GM23248 (cell line): Measurements from ENCODE around the gene JMJD7. TPM values are rescaled to one million over a fixed set of nuclear protein-coding genes. Genes with fewer than 3 reads are reported as not detected.

Experiments
- DNase-seq: peaks from one replicate; pipeline ENCODE4 v3.0.0-alpha.2; 2015
- H2AFZ ChIP-seq: fragments of 200-600 bp; sonication (generic); 2 replicates; pipeline ENCODE4 v1.6.1; 2016; ENCODE audit warnings: antibody characterized with exemption
- H3F3A ChIP-seq: fragments of 200-600 bp; sonication (generic); 2 replicates; pipeline ENCODE4 v1.6.1; 2016; ENCODE audit warnings: mild to moderate bottlenecking, antibody characterized with exemption, mixed run types; ENCODE audit not compliant: insufficient read depth
- H3K27ac ChIP-seq: fragments of 200-600 bp; sonication (generic); 2 replicates; pipeline ENCODE4 v1.5.1; 2016; ENCODE audit warnings: mild to moderate bottlenecking
- H3K27me3 ChIP-seq: fragments of 200-600 bp; sonication (generic); replicated peaks from 2 replicates; pipeline ENCODE4 v1.6.1; 2016; ENCODE audit warnings: mild to moderate bottlenecking; ENCODE audit not compliant: insufficient read depth
- H3K36me3 ChIP-seq: fragments of 200-600 bp; sonication (generic); 2 replicates; pipeline ENCODE4 v1.6.1; 2016; ENCODE audit warnings: low read depth, mild to moderate bottlenecking
- H3K4me1 ChIP-seq: fragments of 200-600 bp; sonication (generic); 2 replicates; pipeline ENCODE4 v1.6.1; 2016; ENCODE audit warnings: mild to moderate bottlenecking; ENCODE audit not compliant: insufficient read depth
- H3K4me2 ChIP-seq: fragments of 200-600 bp; sonication (generic); one replicate; pipeline ENCODE4 v1.6.1; 2016; ENCODE audit warnings: mild to moderate bottlenecking; ENCODE audit not compliant: unreplicated experiment
- H3K4me3 ChIP-seq: fragments of 200-600 bp; sonication (generic); 2 replicates; pipeline ENCODE4 v1.5.1; 2016; ENCODE audit warnings: mild to moderate bottlenecking
- H3K79me2 ChIP-seq: fragments of 200-600 bp; sonication (generic); 2 replicates; pipeline ENCODE4 v1.6.1; 2016; ENCODE audit warnings: mild to moderate bottlenecking; ENCODE audit not compliant: insufficient read depth
- H3K9ac ChIP-seq: fragments of 200-600 bp; sonication (generic); 2 replicates; pipeline ENCODE4 v1.6.1; 2016; ENCODE audit warnings: mild to moderate bottlenecking
- H3K9me2 ChIP-seq: fragments of 200-600 bp; sonication (generic); 2 replicates; pipeline ENCODE4 v1.6.1; 2016; ENCODE audit warnings: mixed run types, mild to moderate bottlenecking, moderate library complexity; ENCODE audit not compliant: insufficient read depth
- H3K9me3 ChIP-seq: fragments of 200-600 bp; sonication (generic); one replicate; pipeline ENCODE4 v1.6.1; 2017; ENCODE audit warnings: low read depth
- H4K20me1 ChIP-seq: fragments of 200-600 bp; sonication (generic); 2 replicates; pipeline ENCODE4 v1.6.0; 2016; ENCODE audit not compliant: insufficient read depth
- EZH2 ChIP-seq: fragments of 200-600 bp; sonication (generic); IDR thresholded peaks from 2 replicates; pipeline ENCODE4 v1.6.1; 2018; ENCODE audit warnings: antibody characterized with exemption, mild to moderate bottlenecking; ENCODE audit not compliant: insufficient read depth, poor library complexity, severe bottlenecking
- EZH2phosphoT487 ChIP-seq: fragments of 200-600 bp; sonication (generic); IDR thresholded peaks from 2 replicates; pipeline ENCODE4 v1.6.1; 2018; ENCODE audit warnings: antibody characterized with exemption, moderate library complexity, mild to moderate bottlenecking, low read depth; ENCODE audit not compliant: insufficient read depth
- WGBS, 2 experiments: methylation state at CpG; one replicate each; pipeline ENCODE4 v1.1.6; 2015 to 2017; ENCODE audit warnings: low lambda C conversion rate in 2 of 2, low coverage in 1 of 2; ENCODE audit errors: missing lambda C conversion rate in 2 of 2; 5-methylcytosine and 5-hydroxymethylcytosine counted together
- in situ Hi-C: fragments of 300-500 bp; cut with MboI; formaldehyde crosslinking; loops from 2 replicates; pipeline ENCODE4 v1.15.0; 2020
- polyA plus RNA-seq: library from polyadenylated mRNA; unstranded; fragments of >200 nt; fragmentation: Nextera tagmentation; extraction: Ambion mirVana; gene quantifications from 2 replicates; pipeline ENCODE4 v1.2.1, GENCODE V29; 2016
- total RNA-seq: library from RNA; depleted of rRNA; stranded (reverse); fragments of >200 nt; shearing (Covaris generic); gene quantifications from 2 replicates; pipeline ENCODE4 v1.2.3, GENCODE V29; 2014

The JMJD7 gene
- total and polyA plus RNA-seq, 2 experiments from 2014 or later, result 3.5 to 11.7 TPM

DNA sequence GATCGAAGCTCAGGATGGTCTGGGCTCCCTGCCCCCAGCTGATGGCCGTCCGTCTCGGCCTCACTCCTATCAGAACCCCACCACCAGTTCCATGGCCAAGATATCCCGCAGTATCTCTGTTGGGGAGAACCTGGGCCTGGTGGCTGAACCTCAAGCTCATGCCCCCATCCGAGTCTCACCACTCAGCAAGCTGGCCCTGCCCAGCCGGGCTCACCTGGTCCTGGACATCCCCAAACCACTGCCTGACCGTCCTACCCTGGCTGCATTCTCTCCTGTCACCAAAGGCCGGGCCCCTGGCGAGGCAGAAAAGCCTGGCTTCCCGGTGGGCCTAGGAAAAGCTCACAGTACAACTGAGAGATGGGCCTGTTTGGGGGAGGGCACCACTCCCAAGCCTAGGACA is 4.4 kb upstream of the JMJD7 start:
- Histone ChIP-seq H4K20me1 (no peaks in the 10 kb centered on the region), H3K4me1 (no peaks in the 10 kb centered on the region), H3F3A (no peaks in the 10 kb centered on the region), H2AFZ (no peak overlapping the region), H3K9ac (no peak overlapping the region), H3K36me3 (no peaks in the 10 kb centered on the region), H3K4me3 (no peak overlapping the region), H3K4me2 (no peak overlapping the region), H3K9me3 (no peaks in the 10 kb centered on the region), H3K79me2 (no peaks in the 10 kb centered on the region), H3K9me2 (no peaks in the 10 kb centered on the region), H3K27ac (no peak overlapping the region), H3K27me3 (no peaks in the 10 kb centered on the region)
- in situ Hi-C loops, result loop anchor here (5.0 kb wide), 1 partner anchor 51 kb away; the partner anchor contains the start of gene MAPKBP1
- no peak for DNase-seq
- WGBS, 2 experiments, result 89 to 95% methylated on average over 11 of the region's 11 CpGs
- no peak for TF ChIP-seq EZH2
- TF ChIP-seq EZH2phosphoT487, result no peak

GRCh38 chr15:41824062-41824745 is 3.7 kb upstream of the JMJD7 start:
- Histone ChIP-seq H3K9ac (no peak overlapping the region), H3K4me1 (no peaks in the 10 kb centered on the region; the same call in 1 of the 2 replicates), H3K4me3 (no peak overlapping the region), H3K27me3 (no peaks in the 10 kb centered on the region), H3F3A (no peaks in the 10 kb centered on the region), H3K4me2 (no peak overlapping the region), H3K9me3 (no peaks in the 10 kb centered on the region), H2AFZ (no peak overlapping the region), H3K36me3 (no peaks in the 10 kb centered on the region), H3K79me2 (no peaks in the 10 kb centered on the region), H3K9me2 (no peaks in the 10 kb centered on the region), H4K20me1 (no peaks in the 10 kb centered on the region), H3K27ac (no peak overlapping the region)
- in situ Hi-C loops, result loop anchor here (5.0 kb wide), 1 partner anchor 52 kb away; the partner anchor contains the start of gene MAPKBP1
- 91 to 92% methylated on average over 19 of the region's 19 CpGs for WGBS, 2 experiments
- TF ChIP-seq EZH2phosphoT487 (no peak), EZH2 (no peak)
- DNase-seq, result no peak

DNA sequence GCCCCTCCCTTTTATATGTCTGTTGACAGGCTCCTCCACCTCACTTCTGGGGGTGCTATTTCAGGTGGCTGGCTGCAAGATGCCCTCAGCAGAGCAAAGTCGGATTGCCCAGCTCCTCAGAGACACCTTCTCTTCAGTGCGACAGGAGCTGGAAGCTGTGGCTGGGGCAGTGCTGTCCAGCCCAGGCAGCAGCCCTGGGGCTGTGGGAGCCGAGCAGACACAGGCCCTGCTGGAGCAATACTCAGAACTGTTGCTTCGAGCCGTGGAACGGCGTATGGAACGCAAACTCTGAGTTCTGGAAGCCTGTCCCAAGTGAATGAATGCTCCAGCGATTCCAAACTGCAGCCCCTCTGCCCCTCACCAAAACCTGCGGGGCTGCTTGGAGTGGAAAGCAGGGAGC is 2.7 kb upstream of the JMJD7 start:
- 85 to 86% methylated on average over 10 of the region's 10 CpGs for WGBS, 2 experiments

DNA sequence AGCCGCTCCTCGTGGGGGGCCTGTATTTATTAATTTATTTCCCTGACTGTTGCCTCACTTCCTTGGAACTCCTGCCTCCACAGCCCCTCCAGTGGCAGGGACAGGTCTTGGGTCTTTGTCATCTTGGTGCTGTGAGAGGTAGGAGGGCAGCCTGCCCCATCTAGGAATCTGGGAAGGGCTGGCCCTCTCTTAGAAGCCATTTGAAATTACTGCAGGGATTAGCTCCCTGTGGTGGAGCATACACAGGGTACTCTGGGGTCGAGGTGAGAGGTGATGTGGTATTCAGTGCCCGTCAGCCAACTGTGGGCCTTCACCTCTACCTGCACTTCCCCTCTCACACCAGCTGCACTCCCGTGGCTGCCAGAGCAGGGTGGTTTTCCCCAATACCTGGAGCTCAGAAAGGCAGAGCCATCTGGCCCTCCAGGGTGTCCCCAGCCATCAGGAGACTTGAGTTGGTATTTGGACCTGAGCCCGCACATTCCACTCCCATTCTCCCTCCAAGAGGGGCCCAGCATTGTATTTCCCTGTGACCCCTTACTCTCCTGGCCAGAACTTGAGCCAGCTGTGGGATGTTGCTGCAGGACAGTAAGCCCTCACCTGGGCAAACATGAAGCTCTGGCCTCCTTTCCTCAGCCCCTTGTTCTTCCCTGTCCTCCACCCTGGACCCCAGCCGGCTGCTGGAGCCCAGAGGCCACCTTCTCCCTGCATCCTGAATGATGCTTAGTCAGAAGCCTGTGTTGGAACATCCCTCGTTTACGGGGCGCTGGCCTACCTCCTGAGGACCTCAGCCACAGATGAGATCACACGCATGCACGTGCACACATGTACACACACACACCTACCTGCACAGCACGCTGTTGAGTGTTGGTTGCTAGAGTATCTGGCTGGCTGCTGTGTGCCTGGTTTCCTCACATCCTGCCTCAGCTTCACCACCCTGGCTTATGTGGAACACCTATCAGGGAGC is 2.0 kb upstream of the JMJD7 start:
- 70 to 75% methylated on average over 13 of the region's 13 CpGs for WGBS, 2 experiments
- in situ Hi-C loops, result no loop called here
- TF ChIP-seq EZH2phosphoT487 (no peak), EZH2 (no peak)

More for the DNA sequence above, 2.7 kb upstream of the JMJD7 start:
- TF ChIP-seq EZH2 (no peak), EZH2phosphoT487 (no peak)
- Histone ChIP-seq H3K36me3 (no peaks in the 10 kb centered on the region), H3K79me2 (no peaks in the 10 kb centered on the region), H2AFZ (no peak overlapping the region), H3K9me3 (no peaks in the 10 kb centered on the region), H3K9ac (no peak overlapping the region), H3K4me1 (no peaks in the 10 kb centered on the region; the same call in 1 of the 2 replicates), H3K4me2 (no peak overlapping the region), H3F3A (no peaks in the 10 kb centered on the region), H3K9me2 (no peaks in the 10 kb centered on the region), H3K27me3 (no peaks in the 10 kb centered on the region), H4K20me1 (no peaks in the 10 kb centered on the region), H3K4me3 (no peak overlapping the region), H3K27ac (no peak overlapping the region)
- in situ Hi-C loops, result no loop called here
- no peak for DNase-seq

More for the DNA sequence above, 2.0 kb upstream of the JMJD7 start:
- Histone ChIP-seq H3F3A (no peaks in the 10 kb centered on the region), H3K9me3 (no peaks in the 10 kb centered on the region), H3K4me1 (no peaks in the 10 kb centered on the region; the same call in 1 of the 2 replicates), H3K4me2 (no peak overlapping the region), H3K27ac (no peak overlapping the region), H3K9ac (no peak overlapping the region), H3K27me3 (no peaks in the 10 kb centered on the region), H3K9me2 (no peaks in the 10 kb centered on the region), H3K36me3 (no peaks in the 10 kb centered on the region), H4K20me1 (no peaks in the 10 kb centered on the region), H3K4me3 (no peak overlapping the region), H2AFZ (no peak overlapping the region), H3K79me2 (no peaks in the 10 kb centered on the region)
- DNase-seq, result no peak
